Neutrophil (primary cell): ENCODE data around the gene DAZAP1.
A peak's percentile ranks its signal among the peaks of the same experiment; 100 is the strongest.
"Not testable (repeated sequence)": the region's sequence is repeated elsewhere in the genome, so short reads cannot be mapped to it uniquely, and the experiment has no call there.

Experiments
- H3K27ac ChIP-seq: fragments of 200-600 bp; sonication (generic); 2 replicates; pipeline ENCODE4 v1.5.1; 2016; ENCODE audit warnings: mild to moderate bottlenecking, moderate library complexity
- H3K27me3 ChIP-seq: fragments of 200-600 bp; sonication (generic); 2 replicates; pipeline ENCODE4 v1.6.0; 2016; ENCODE audit warnings: mild to moderate bottlenecking
- H3K36me3 ChIP-seq: fragments of 200-600 bp; sonication (generic); 2 replicates; pipeline ENCODE4 v1.5.1; 2017
- H3K4me1 ChIP-seq, 2 experiments: fragments of 200-600 bp in 1 of 2; sonication (generic) in 1 of 2; 1 replicate in 1 of 2; 2 replicates in 1 of 2; pipeline versions ENCODE4 v1.5.1 to v1.6.1; 2013 to 2016; ENCODE audit warnings: low read depth in 1 of 2, low read length in 1 of 2, mild to moderate bottlenecking in 1 of 2, moderate library complexity in 1 of 2; ENCODE audit not compliant: control insufficient read depth in 1 of 2, insufficient read depth in 1 of 2
- H3K4me3 ChIP-seq, 2 experiments: fragments of 200-600 bp in 1 of 2; sonication (generic) in 1 of 2; 1 replicate in 1 of 2; 2 replicates in 1 of 2; pipeline ENCODE4 v1.5.1; 2013 to 2016; ENCODE audit warnings: low read depth in 1 of 2, low read length in 1 of 2, mild to moderate bottlenecking in 1 of 2, moderate library complexity in 1 of 2
- H3K9me3 ChIP-seq: fragments of 200-600 bp; sonication (generic); 2 replicates; pipeline ENCODE4 v1.5.1; 2016
- TF ChIP-seq, protein P1 (sequence below): fragments of 200-600 bp; sonication (generic); IDR thresholded peaks from 2 replicates; pipeline ENCODE4 v1.5.1; 2016; ENCODE audit warnings: antibody characterized with exemption

The DAZAP1 gene

GRCh38 chr19:1416014-1416841, 8.8 kb downstream of the DAZAP1 start:
- TF ChIP-seq, protein P1, sequence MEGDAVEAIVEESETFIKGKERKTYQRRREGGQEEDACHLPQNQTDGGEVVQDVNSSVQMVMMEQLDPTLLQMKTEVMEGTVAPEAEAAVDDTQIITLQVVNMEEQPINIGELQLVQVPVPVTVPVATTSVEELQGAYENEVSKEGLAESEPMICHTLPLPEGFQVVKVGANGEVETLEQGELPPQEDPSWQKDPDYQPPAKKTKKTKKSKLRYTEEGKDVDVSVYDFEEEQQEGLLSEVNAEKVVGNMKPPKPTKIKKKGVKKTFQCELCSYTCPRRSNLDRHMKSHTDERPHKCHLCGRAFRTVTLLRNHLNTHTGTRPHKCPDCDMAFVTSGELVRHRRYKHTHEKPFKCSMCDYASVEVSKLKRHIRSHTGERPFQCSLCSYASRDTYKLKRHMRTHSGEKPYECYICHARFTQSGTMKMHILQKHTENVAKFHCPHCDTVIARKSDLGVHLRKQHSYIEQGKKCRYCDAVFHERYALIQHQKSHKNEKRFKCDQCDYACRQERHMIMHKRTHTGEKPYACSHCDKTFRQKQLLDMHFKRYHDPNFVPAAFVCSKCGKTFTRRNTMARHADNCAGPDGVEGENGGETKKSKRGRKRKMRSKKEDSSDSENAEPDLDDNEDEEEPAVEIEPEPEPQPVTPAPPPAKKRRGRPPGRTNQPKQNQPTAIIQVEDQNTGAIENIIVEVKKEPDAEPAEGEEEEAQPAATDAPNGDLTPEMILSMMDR, result no peak
- Histone ChIP-seq H3K9me3 (no peaks in the 10 kb centered on the region), H3K27me3 (no peaks in the 10 kb centered on the region), H3K36me3 (peaks cover 51% of the 10 kb centered on the region), H3K4me3 (no peak overlapping the region), H3K27ac (peak overlapping the region; percentile 53), H3K4me1 (peaks cover 8 to 10% of the 10 kb centered on the region in 2 experiments)

DNA sequence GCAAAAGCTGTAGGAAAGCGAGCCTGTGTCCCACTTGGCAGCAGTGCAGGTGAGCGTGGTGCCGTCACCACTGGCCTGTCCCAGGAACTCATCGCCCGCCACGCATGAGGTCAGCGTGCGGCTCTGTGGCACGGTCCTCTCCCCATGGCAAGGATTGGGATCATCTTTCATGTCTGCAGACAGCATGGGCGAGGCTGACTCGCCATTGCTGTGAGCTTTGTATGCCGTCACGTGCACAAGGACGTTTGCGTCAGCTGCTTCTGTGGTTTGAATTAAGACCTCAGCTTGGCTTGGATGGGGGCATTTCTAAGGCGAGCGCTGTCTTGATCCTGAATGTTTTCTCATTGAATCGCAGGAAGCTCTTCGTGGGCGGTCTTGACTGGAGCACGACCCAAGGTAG, 9.8 kb downstream of the DAZAP1 start:
- no peak overlapping the region for H3K27ac ChIP-seq
- TF ChIP-seq, protein P1, result no peak
- no peaks in the 10 kb centered on the region for H3K9me3 ChIP-seq
- H3K27me3 ChIP-seq, result no peaks in the 10 kb centered on the region
- H3K4me1 ChIP-seq, result peaks cover 8 to 10% of the 10 kb centered on the region in 2 experiments
- H3K36me3 ChIP-seq, result peaks cover 60% of the 10 kb centered on the region
- H3K4me3 ChIP-seq, result no peak overlapping the region

GRCh38 chr19:1417681-1418495, 10.5 kb downstream of the DAZAP1 start:
- TF ChIP-seq, protein P1, result no peak
- H3K4me3 ChIP-seq, result no peak overlapping the region
- H3K27me3 ChIP-seq, result no peaks in the 10 kb centered on the region
- peaks cover 8 to 11% of the 10 kb centered on the region in 2 experiments for H3K4me1 ChIP-seq
- H3K9me3 ChIP-seq, result no peaks in the 10 kb centered on the region
- H3K36me3 ChIP-seq, result peaks cover 62% of the 10 kb centered on the region
- H3K27ac ChIP-seq, result no peak overlapping the region

GRCh38 chr19:1418496-1418775, 11.1 kb downstream of the DAZAP1 start:
- TF ChIP-seq, protein P1, result no peak
- Histone ChIP-seq H3K9me3 (no peaks in the 10 kb centered on the region), H3K27me3 (no peaks in the 10 kb centered on the region), H3K27ac (no peak overlapping the region), H3K36me3 (peaks cover 60% of the 10 kb centered on the region), H3K4me1 (peaks cover 12 to 16% of the 10 kb centered on the region in 2 experiments), H3K4me3 (no peak overlapping the region)

- H3K36me3 ChIP-seq, result peaks cover 63% of the 10 kb centered on the region
- no peak overlapping the region for H3K4me3 ChIP-seq
These were observed 11.8 kb downstream of the DAZAP1 start for GRCh38 chr19:1418951-1419738.

DNA sequence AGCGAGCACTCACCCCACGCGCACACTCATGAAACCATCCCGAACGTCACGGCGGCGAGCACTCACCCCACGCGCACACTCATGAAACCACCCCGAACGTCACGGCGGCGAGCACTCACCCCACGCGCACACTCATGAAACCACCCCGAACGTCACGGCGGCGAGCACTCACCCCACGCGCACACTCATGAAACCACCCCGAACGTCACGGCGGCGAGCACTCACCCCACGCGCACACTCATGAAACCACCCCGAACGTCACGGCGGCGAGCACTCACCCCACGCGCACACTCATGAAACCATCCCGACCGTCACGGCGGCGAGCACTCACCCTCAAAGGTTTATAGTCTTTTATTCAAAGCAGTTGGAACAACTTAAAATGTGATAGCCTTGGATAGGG, 12.7 kb downstream of the DAZAP1 start:
- Histone ChIP-seq H3K4me1 (peaks cover 19 to 25% of the 10 kb centered on the region in 2 experiments), H3K36me3 (peaks cover 69% of the 10 kb centered on the region)
- not testable (repeated sequence) for H3K27me3 ChIP-seq, H3K4me3 ChIP-seq, H3K9me3 ChIP-seq, H3K27ac ChIP-seq

More at GRCh38 chr19:1418951-1419738, 11.8 kb downstream of the DAZAP1 start:
- TF ChIP-seq, protein P1, result no peak
- H3K27ac ChIP-seq, result no peak overlapping the region
- peaks cover 19% of the 10 kb centered on the region in 2 experiments for H3K4me1 ChIP-seq
- H3K27me3 ChIP-seq, result no peaks in the 10 kb centered on the region
- no peaks in the 10 kb centered on the region for H3K9me3 ChIP-seq
